RWPE2 (cell line): Measurements from ENCODE around the gene YY1.

Experiments
- ATAC-seq: fragments of 200-7000 bp; cut with Tn5 transposase; 3 replicates; pipeline ENCODE4 v1.9.1; 2021; ENCODE audit warnings: low read depth
- DNase-seq: peaks from one replicate; pipeline ENCODE4 v3.0.0-alpha.2; 2020; ENCODE audit warnings: low spot score
- H3K27ac ChIP-seq: fragments of 450-650 bp; 2 replicates; pipeline ENCODE4 v1.5.1; 2017; ENCODE audit warnings: mild to moderate bottlenecking; ENCODE audit not compliant: poor library complexity, severe bottlenecking
- H3K27me3 ChIP-seq: fragments of 250-450 bp; sonication (Bioruptor Pico); 2 replicates; pipeline ENCODE4 v1.5.1; 2021; ENCODE audit warnings: mild to moderate bottlenecking, moderate library complexity; ENCODE audit not compliant: insufficient read depth, poor library complexity, severe bottlenecking
- H3K36me3 ChIP-seq: fragments of 250-450 bp; sonication (Bioruptor Pico); 2 replicates; pipeline ENCODE4 v1.5.1; 2020; ENCODE audit warnings: low read depth, mild to moderate bottlenecking, moderate library complexity
- H3K4me1 ChIP-seq: fragments of 250-450 bp; sonication (Bioruptor Pico); 2 replicates; pipeline ENCODE4 v1.5.1; 2021; ENCODE audit warnings: mild to moderate bottlenecking, moderate library complexity; ENCODE audit not compliant: insufficient read depth, poor library complexity, severe bottlenecking
- H3K4me3 ChIP-seq: fragments of 250-450 bp; sonication (Bioruptor Pico); 2 replicates; pipeline ENCODE4 v1.5.1; 2021; ENCODE audit warnings: mild to moderate bottlenecking, moderate library complexity; ENCODE audit not compliant: severe bottlenecking
- H3K9me3 ChIP-seq: fragments of 250-450 bp; sonication (Bioruptor Pico); 2 replicates; pipeline ENCODE4 v1.5.1; 2021; ENCODE audit warnings: mild to moderate bottlenecking, moderate library complexity; ENCODE audit not compliant: severe bottlenecking
- CTCF ChIP-seq: fragments of 450-650 bp; IDR thresholded peaks from one replicate; pipeline ENCODE4 v1.5.1; 2017; ENCODE audit warnings: mild to moderate bottlenecking, moderate library complexity; ENCODE audit not compliant: poor library complexity, severe bottlenecking

Gene YY1

GRCh38 chr14:100238419-100239210, at the start of gene YY1:
YY1 (plus strand) TSS chr14:100239144; CDS start chr14:100239245, 101 bp downstream.
- peak; percentile 92 for ATAC-seq
- Histone ChIP-seq H3K27me3 (no peaks in the 10 kb centered on the region), H3K4me3 (peak within 1 kb of the TSS; percentile 77), H3K9me3 (no peaks in the 10 kb centered on the region), H3K27ac (peak within 1 kb of the TSS; percentile 94), H3K4me1 (peaks cover 30% of the 10 kb centered on the region), H3K36me3 (peaks cover 57% of the 10 kb centered on the region)
- no peak for TF ChIP-seq CTCF
- peak; percentile 100 for DNase-seq

GRCh38 chr14:100190126-100190525, 48.8 kb upstream of the YY1 start:
- H3K27ac ChIP-seq, result no peak overlapping the region
- H3K4me1 ChIP-seq, result peaks cover 9% of the 10 kb centered on the region
- no peak for TF ChIP-seq CTCF
- no peaks in the 10 kb centered on the region for H3K9me3 ChIP-seq
- ATAC-seq, result no peak
- no peak for DNase-seq
- no peak overlapping the region for H3K4me3 ChIP-seq
- no peaks in the 10 kb centered on the region for H3K36me3 ChIP-seq
- no peaks in the 10 kb centered on the region for H3K27me3 ChIP-seq

- Histone ChIP-seq H3K4me1 (peaks cover 9% of the 10 kb centered on the region), H3K4me3 (no peak overlapping the region), H3K27me3 (no peaks in the 10 kb centered on the region)
Measured at GRCh38 chr14:100191584-100192249, 47.2 kb upstream of the YY1 start.

GRCh38 chr14:100192250-100192671, 46.7 kb upstream of the YY1 start:
- Histone ChIP-seq H3K4me1 (peaks cover 9% of the 10 kb centered on the region), H3K27ac (peak overlapping the region; percentile 63), H3K36me3 (no peaks in the 10 kb centered on the region), H3K27me3 (no peaks in the 10 kb centered on the region), H3K4me3 (peak overlapping the region; percentile 26), H3K9me3 (no peaks in the 10 kb centered on the region)
- DNase-seq, result no peak
- TF ChIP-seq CTCF, result no peak
- no peak for ATAC-seq

More at GRCh38 chr14:100191584-100192249, 47.2 kb upstream of the YY1 start:
- Histone ChIP-seq H3K27ac (peak overlapping the region; percentile 63), H3K36me3 (no peaks in the 10 kb centered on the region), H3K9me3 (no peaks in the 10 kb centered on the region)
- DNase-seq (no peak), ATAC-seq (no peak)
- TF ChIP-seq CTCF, result no peak
